Ishikawa (cell line): ENCODE data around the gene OBP2B.

Source experiments
- CEBPB ChIP-seq: IDR thresholded peaks from 2 replicates; pipeline ENCODE4 v1.6.1; 2012
- EP300 ChIP-seq: IDR thresholded peaks from 2 replicates; pipeline ENCODE4 v1.6.1; 2012; ENCODE audit warnings: borderline replicate concordance
- FOXM1 ChIP-seq: IDR thresholded peaks from 2 replicates; pipeline ENCODE4 v1.6.1; 2012; ENCODE audit warnings: low read depth, borderline replicate concordance
- TEAD4 ChIP-seq: IDR thresholded peaks from 2 replicates; pipeline ENCODE4 v1.6.1; 2012
- YY1 ChIP-seq: IDR thresholded peaks from 2 replicates; pipeline ENCODE4 v1.6.1; 2012; ENCODE audit warnings: low read depth
- TF ChIP-seq, protein P1 (sequence below): IDR thresholded peaks from 2 replicates; pipeline ENCODE4 v1.6.1; 2012

GRCh38 chr9:133194597-133194996 is 14.5 kb downstream of the OBP2B start:
- no peak for TF ChIP-seq EP300
- TF ChIP-seq TEAD4 = no peak
- TF ChIP-seq CEBPB = no peak
- TF ChIP-seq FOXM1 = no peak
- TF ChIP-seq, protein P1, sequence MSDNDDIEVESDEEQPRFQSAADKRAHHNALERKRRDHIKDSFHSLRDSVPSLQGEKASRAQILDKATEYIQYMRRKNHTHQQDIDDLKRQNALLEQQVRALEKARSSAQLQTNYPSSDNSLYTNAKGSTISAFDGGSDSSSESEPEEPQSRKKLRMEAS = no peak
- no peak for TF ChIP-seq YY1
